ENCODE results near the gene RASA1. TPM values are rescaled to one million over a fixed set of nuclear protein-coding genes. Genes with fewer than 3 reads are reported as not detected.

RASA1 gene
- total RNA-seq, 1 experiment from 2014 or later: 23.9 TPM

- TF ChIP-seq REST (IDR thresholded peaks at IDR 0.05; ENCODE audit: low read depth): no peak
- TF ChIP-seq EGR1 (IDR thresholded peaks at IDR 0.05; ENCODE audit: low read depth): no peak
- no peak for TF ChIP-seq EZH2 (IDR thresholded peaks at IDR 0.05)
Observed at GRCh38 chr5:87276655-87277054, 9.0 kb downstream of the RASA1 start (continued).

- no peak for TF ChIP-seq POLR2AphosphoS5 (IDR thresholded peaks at IDR 0.05; ENCODE audit: low read depth, low read length)
- no peak for TF ChIP-seq CBX3 (IDR thresholded peaks at IDR 0.05; ENCODE audit: low read depth)
- TF ChIP-seq ZFX (IDR thresholded peaks at IDR 0.05): no peak
- TF ChIP-seq ELF1 (IDR thresholded peaks at IDR 0.05; ENCODE audit: borderline replicate concordance, low read depth): no peak
- no peak for TF ChIP-seq POLR2A (IDR thresholded peaks at IDR 0.05; ENCODE audit: borderline replicate concordance, extremely low read depth, insufficient read depth, insufficient read length)
- no peak for TF ChIP-seq TCF7L2 (IDR thresholded peaks at IDR 0.05; ENCODE audit: borderline replicate concordance, extremely low read depth, insufficient read depth, insufficient read length)
- TF ChIP-seq EZH2phosphoT487 (IDR thresholded peaks at IDR 0.05; ENCODE audit: borderline replicate concordance): no peak
- TF ChIP-seq CEBPB (IDR thresholded peaks at IDR 0.05; ENCODE audit: low read depth): no peak
- no peak for TF ChIP-seq EZH2 (IDR thresholded peaks at IDR 0.05)
- TF ChIP-seq EGR1 (IDR thresholded peaks at IDR 0.05; ENCODE audit: low read depth): no peak
- no peak for TF ChIP-seq ZNF274 (IDR thresholded peaks at IDR 0.05; ENCODE audit: low read depth, low read length)
- no peak for TF ChIP-seq ZBTB33 (IDR thresholded peaks at IDR 0.05; ENCODE audit: extremely low read depth, insufficient replicate concordance, low read length)
- TF ChIP-seq SRF (IDR thresholded peaks at IDR 0.05; ENCODE audit: low read depth): no peak
- TF ChIP-seq SIN3A (IDR thresholded peaks at IDR 0.05; ENCODE audit: low read depth): no peak
- TF ChIP-seq ATF3 (IDR thresholded peaks at IDR 0.05): no peak
- H3K4me3 ChIP-seq (replicated peaks in 1 of 2; ENCODE audit: low read depth in 1 of 2, low read length in 2 of 2): no peak overlapping the region
- ChIA-PET POLR2A (no interaction called here), CTCF (no interaction called here), RAD21 (ENCODE audit: low non-redundant PET in 1 of 2, low total read pairs in 2 of 2, uncharacterized antibody in 2 of 2, unreplicated experiment in 2 of 2) (no interaction called here)
- no peak for ATAC-seq
- no peaks in the 10 kb centered on the region; the same call in 1 of the 2 replicates for H3K9me2 ChIP-seq (ENCODE audit: insufficient read depth)
- no peaks in the 10 kb centered on the region for H3K9me3 ChIP-seq (ENCODE audit: control insufficient read depth in 1 of 2, insufficient read depth in 1 of 2, low read depth in 1 of 2, low read length in 2 of 2)
- H3K9ac ChIP-seq (ENCODE audit: low read length): no peak overlapping the region
- H3K4me1 ChIP-seq (ENCODE audit: control insufficient read depth in 1 of 2, insufficient read depth in 2 of 2, low read length in 2 of 2): no peaks in the 10 kb centered on the region
- H3K27ac ChIP-seq (ENCODE audit: low read depth, low read length): no peak overlapping the region
- DNase-seq (ENCODE audit: low read depth, low spot score): no peak
- H3K79me2 ChIP-seq (ENCODE audit: insufficient read depth, low read length): peaks cover 82% of the 10 kb centered on the region
- BruUV-seq (replicated peaks): TSS peak; percentile 4
- H3K36me3 ChIP-seq (ENCODE audit: control insufficient read depth in 1 of 2, insufficient read depth in 2 of 2, low read length in 2 of 2): no peaks in the 10 kb centered on the region
- no peaks in the 10 kb centered on the region for H4K20me1 ChIP-seq (ENCODE audit: insufficient read depth)
- H3K27me3 ChIP-seq (ENCODE audit: insufficient read depth, low read length): no peaks in the 10 kb centered on the region
- H3K4me2 ChIP-seq (ENCODE audit: low read length): no peak overlapping the region
- H2AFZ ChIP-seq (ENCODE audit: low read depth, low read length, poor library complexity, severe bottlenecking): no peak overlapping the region
- intact Hi-C loops (cut with micrococcal nuclease): no loop called here
Observed at GRCh38 chr5:87277279-87277835, 9.7 kb downstream of the RASA1 start.

All from HCT116 (cell line).